GM23338 (cell line): ENCODE measurements around the gene NAA80. TPM values are rescaled to one million over a fixed set of nuclear protein-coding genes. Genes with fewer than 3 reads are reported as not detected.

Source experiments
- ATAC-seq: fragments of 200-7000 bp; cut with Tn5 transposase; 3 replicates; pipeline ENCODE4 v1.9.1; 2020
- DNase-seq: peaks from one replicate; pipeline ENCODE4 v3.0.0-alpha.2; 2015; ENCODE audit warnings: low spot score
- H2AFZ ChIP-seq: fragments of 200-600 bp; sonication (generic); 2 replicates; pipeline ENCODE4 v1.8.0; 2016; ENCODE audit warnings: antibody characterized with exemption, mild to moderate bottlenecking, moderate library complexity
- H3F3A ChIP-seq: fragments of 200-600 bp; sonication (generic); replicated peaks from 2 replicates; pipeline ENCODE4 v1.8.0; 2017; ENCODE audit warnings: antibody characterized with exemption, mixed run types, low read depth
- H3K27ac ChIP-seq: fragments of 200-600 bp; sonication (generic); 2 replicates; pipeline ENCODE4 v1.6.1; 2016; ENCODE audit warnings: low read depth
- H3K27me3 ChIP-seq: fragments of 200-600 bp; sonication (generic); 2 replicates; pipeline ENCODE4 v1.8.0; 2016; ENCODE audit warnings: mild to moderate bottlenecking, mixed run types, moderate library complexity; ENCODE audit not compliant: insufficient read depth
- H3K36me3 ChIP-seq: fragments of 200-600 bp; sonication (generic); 2 replicates; pipeline ENCODE4 v1.8.0; 2016; ENCODE audit warnings: mild to moderate bottlenecking; ENCODE audit not compliant: insufficient read depth
- H3K4me1 ChIP-seq: fragments of 200-600 bp; sonication (generic); 2 replicates; pipeline ENCODE4 v1.8.0; 2016; ENCODE audit warnings: mild to moderate bottlenecking, moderate library complexity; ENCODE audit not compliant: insufficient read depth
- H3K4me2 ChIP-seq: fragments of 200-600 bp; sonication (generic); 2 replicates; pipeline ENCODE4 v1.7.1; 2017; ENCODE audit warnings: mixed run types
- H3K4me3 ChIP-seq: fragments of 200-600 bp; sonication (generic); 2 replicates; pipeline ENCODE4 v1.6.1; 2016; ENCODE audit warnings: mixed run types
- H3K79me2 ChIP-seq: fragments of 200-600 bp; sonication (generic); replicated peaks from 2 replicates; pipeline ENCODE4 v1.8.0; 2017; ENCODE audit warnings: mild to moderate bottlenecking; ENCODE audit not compliant: insufficient read depth
- H3K9me2 ChIP-seq: fragments of 200-600 bp; sonication (generic); 2 replicates; pipeline ENCODE4 v1.8.0; 2017; ENCODE audit not compliant: insufficient read depth
- H4K20me1 ChIP-seq: fragments of 200-600 bp; sonication (generic); replicated peaks from 2 replicates; pipeline ENCODE4 v1.8.0; 2017; ENCODE audit warnings: mild to moderate bottlenecking; ENCODE audit not compliant: insufficient read depth
- H3K27ac Mint-ChIP-seq: 2 replicates; pipeline ENCODE4 v1.8.0; 2020; ENCODE audit warnings: inconsistent platforms, mild to moderate bottlenecking, moderate library complexity, mixed read lengths
- H3K27me3 Mint-ChIP-seq: 3 replicates; pipeline ENCODE4 v1.8.0; 2022; ENCODE audit warnings: low read depth, mild to moderate bottlenecking, moderate library complexity, mixed read lengths, inconsistent platforms; ENCODE audit not compliant: insufficient read depth, poor library complexity
- H3K36me3 Mint-ChIP-seq: 3 replicates; pipeline ENCODE4 v1.8.0; 2021; ENCODE audit warnings: low read depth, mild to moderate bottlenecking, inconsistent platforms, moderate library complexity, mixed read lengths
- H3K4me1 Mint-ChIP-seq: 3 replicates; pipeline ENCODE4 v1.8.0; 2020; ENCODE audit warnings: mild to moderate bottlenecking, inconsistent platforms, mixed read lengths
- H3K4me3 Mint-ChIP-seq: 3 replicates; pipeline ENCODE4 v1.8.0; 2021; ENCODE audit warnings: moderate library complexity, mild to moderate bottlenecking, inconsistent platforms, mixed read lengths
- H3K9me3 Mint-ChIP-seq: 3 replicates; pipeline ENCODE4 v1.8.0; 2020; ENCODE audit warnings: moderate library complexity, mild to moderate bottlenecking, inconsistent platforms, mixed read lengths
- ETS1 ChIP-seq: IDR thresholded peaks from 2 replicates; pipeline ENCODE4 v1.6.1; 2016; ENCODE audit warnings: antibody characterized with exemption
- EZH2 ChIP-seq: fragments of 200-600 bp; sonication (generic); IDR thresholded peaks from one replicate; pipeline ENCODE4 v1.8.0; 2017; ENCODE audit warnings: antibody characterized with exemption, mild to moderate bottlenecking, low read depth; ENCODE audit not compliant: unreplicated experiment
- EZH2phosphoT487 ChIP-seq: fragments of 200-600 bp; sonication (generic); IDR thresholded peaks from one replicate; pipeline ENCODE4 v1.8.1; 2018; ENCODE audit warnings: antibody characterized with exemption; ENCODE audit not compliant: unreplicated experiment
- NANOG ChIP-seq: IDR thresholded peaks from 2 replicates; pipeline ENCODE4 v1.6.1; 2016; ENCODE audit warnings: antibody characterized with exemption, borderline replicate concordance
- ZNF114 ChIP-seq: fragments of 250-450 bp; sonication (Bioruptor Pico); IDR thresholded peaks from 2 replicates; pipeline ENCODE4 v1.5.0; 2020; ENCODE audit warnings: mild to moderate bottlenecking, moderate library complexity
- ZNF331 ChIP-seq: fragments of 250-450 bp; sonication (Bioruptor Pico); IDR thresholded peaks from 2 replicates; pipeline ENCODE4 v1.5.0; 2020; ENCODE audit warnings: low read depth, mild to moderate bottlenecking, moderate library complexity
- ZNF462 ChIP-seq: fragments of 250-450 bp; sonication (Bioruptor Pico); IDR thresholded peaks from 2 replicates; pipeline ENCODE4 v1.5.0; 2020; ENCODE audit warnings: mild to moderate bottlenecking, moderate library complexity
- polyA plus RNA-seq: library from polyadenylated mRNA; unstranded; fragments of >200 nt; fragmentation: Nextera tagmentation; extraction: Ambion mirVana; gene quantifications from 2 replicates; pipeline ENCODE4 v1.2.1, GENCODE V29; 2016
- total RNA-seq: library from RNA; depleted of rRNA; stranded (reverse); fragments of >200 nt; shearing (Covaris generic); gene quantifications from 2 replicates; pipeline ENCODE4 v1.2.3, GENCODE V29; 2014

NAA80 gene
- total and polyA plus RNA-seq, 2 experiments from 2014 or later, result 12.1 to 16.7 TPM

GRCh38 chr3:50318615-50319014, 19.4 kb upstream of the NAA80 start (continued):
- no peak for TF ChIP-seq ZNF462 (CRISPR knock-in tag)

- H3K27me3 Mint-ChIP-seq, result peaks cover 10% of the 10 kb centered on the region
- no peak for DNase-seq
- H3K36me3 Mint-ChIP-seq, result peaks cover 64% of the 10 kb centered on the region
- H3K36me3 ChIP-seq, result peaks cover 8% of the 10 kb centered on the region
- H3K9me2 ChIP-seq, result no peaks in the 10 kb centered on the region
- H2AFZ ChIP-seq, result no peak overlapping the region
- no peak overlapping the region for H3K4me3 ChIP-seq
- no peak overlapping the region for H3K4me2 ChIP-seq
- peaks cover 12% of the 10 kb centered on the region for H3K9me3 Mint-ChIP-seq
- H3F3A ChIP-seq, result peaks cover 20% of the 10 kb centered on the region; the same call in 1 of the 2 replicates
- peaks cover 5% of the 10 kb centered on the region; the same call in 1 of the 2 replicates for H4K20me1 ChIP-seq
- ATAC-seq, result no peak
- no peaks in the 10 kb centered on the region for H3K27me3 ChIP-seq
- peaks cover 11% of the 10 kb centered on the region for H3K4me1 ChIP-seq
- no peak overlapping the region for H3K27ac Mint-ChIP-seq
- H3K27ac ChIP-seq, result no peak overlapping the region
- peaks cover 26% of the 10 kb centered on the region for H3K79me2 ChIP-seq
- H3K4me3 Mint-ChIP-seq, result no peak overlapping the region; the same call in 2 of the 3 replicates
- H3K4me1 Mint-ChIP-seq, result peaks cover 25% of the 10 kb centered on the region
- TF ChIP-seq NANOG (no peak), EZH2 (no peak), ZNF462 (CRISPR knock-in tag) (no peak), ETS1 (no peak), ZNF331 (CRISPR knock-in tag) (no peak), EZH2phosphoT487 (no peak), ZNF114 (CRISPR knock-in tag) (no peak)
Measured at GRCh38 chr3:50318163-50318562, 19.0 kb upstream of the NAA80 start.
